Parathyroid adenoma (tissue), 2 donors: ENCODE results near the gene PLPP6.

Experiments used
- H2AFZ ChIP-seq: fragments of 300-600 bp; sonication (generic); one replicate; pipeline ENCODE4 v1.7.0; 2017; ENCODE audit warnings: antibody characterized with exemption, mild to moderate bottlenecking
- H3K27ac ChIP-seq: fragments of 300-600 bp; sonication (generic); one replicate; pipeline ENCODE4 v1.7.0; 2017
- H3K27me3 ChIP-seq: fragments of 300-600 bp; sonication (generic); one replicate; pipeline ENCODE4 v1.7.0; 2017; ENCODE audit warnings: low read length; ENCODE audit not compliant: control insufficient read depth, insufficient read depth
- H3K36me3 ChIP-seq: fragments of 300-600 bp; sonication (generic); one replicate; pipeline ENCODE4 v1.7.0; 2017; ENCODE audit warnings: low read length; ENCODE audit not compliant: control insufficient read depth, insufficient read depth
- H3K4me1 ChIP-seq: fragments of 300-600 bp; sonication (generic); one replicate; pipeline ENCODE4 v1.7.0; 2017; ENCODE audit warnings: control low read depth
- H3K4me2 ChIP-seq: fragments of 300-600 bp; sonication (generic); one replicate; pipeline ENCODE4 v1.7.0; 2017; ENCODE audit warnings: low read length
- H3K4me3 ChIP-seq: fragments of 300-600 bp; sonication (generic); one replicate; pipeline ENCODE4 v1.7.0; 2017; ENCODE audit warnings: low read depth, low read length
- H3K79me2 ChIP-seq: fragments of 300-600 bp; sonication (generic); one replicate; pipeline ENCODE4 v1.7.0; 2017; ENCODE audit warnings: control low read depth
- H3K9ac ChIP-seq: fragments of 300-600 bp; sonication (generic); one replicate; pipeline ENCODE4 v1.7.0; 2017; ENCODE audit warnings: mild to moderate bottlenecking
- H3K9me3 ChIP-seq: fragments of 300-600 bp; sonication (generic); one replicate; pipeline ENCODE4 v1.7.0; 2017; ENCODE audit warnings: low read length; ENCODE audit not compliant: control insufficient read depth
- CTCF ChIP-seq: fragments of 300-600 bp; sonication (generic); IDR thresholded peaks from one replicate; pipeline ENCODE4 v1.7.0; 2017; ENCODE audit warnings: antibody characterized with exemption, mild to moderate bottlenecking
- donor health status: primary hyperparathyroidism.

The PLPP6 gene

GRCh38 chr9:4661165-4661564 is 929 bp upstream of the PLPP6 start:
- Histone ChIP-seq H3K79me2 (no peaks in the 10 kb centered on the region), H3K36me3 (no peaks in the 10 kb centered on the region), H3K27me3 (no peaks in the 10 kb centered on the region), H2AFZ (no peak overlapping the region), H3K4me3 (no peak overlapping the region), H3K27ac (no peak overlapping the region), H3K4me1 (peaks cover 2% of the 10 kb centered on the region), H3K4me2 (no peak overlapping the region), H3K9me3 (no peaks in the 10 kb centered on the region), H3K9ac (no peak overlapping the region)
- TF ChIP-seq CTCF, result no peak

- Histone ChIP-seq H3K4me3 (peak overlapping the region; percentile 77), H2AFZ (peak overlapping the region; percentile 91), H3K9me3 (no peaks in the 10 kb centered on the region), H3K4me1 (peaks cover 2% of the 10 kb centered on the region), H3K27ac (peak overlapping the region; percentile 64), H3K9ac (no peak overlapping the region), H3K4me2 (peak overlapping the region; percentile 94), H3K27me3 (no peaks in the 10 kb centered on the region), H3K79me2 (no peaks in the 10 kb centered on the region), H3K36me3 (no peaks in the 10 kb centered on the region)
- no peak for TF ChIP-seq CTCF
These were observed 483 bp upstream of the PLPP6 start for GRCh38 chr9:4661611-4662010.

GRCh38 chr9:4662989-4663792 is 1.1 kb downstream of the PLPP6 start:
- Histone ChIP-seq H2AFZ (peak overlapping the region; percentile 91), H3K79me2 (no peaks in the 10 kb centered on the region), H3K27ac (peak overlapping the region; percentile 64), H3K4me3 (peak overlapping the region; percentile 77), H3K9ac (no peak overlapping the region), H3K4me1 (peaks cover 2% of the 10 kb centered on the region), H3K36me3 (no peaks in the 10 kb centered on the region), H3K9me3 (no peaks in the 10 kb centered on the region), H3K4me2 (peak overlapping the region; percentile 94), H3K27me3 (no peaks in the 10 kb centered on the region)
- TF ChIP-seq CTCF, result no peak

- Histone ChIP-seq H2AFZ (no peak overlapping the region), H3K9me3 (no peaks in the 10 kb centered on the region), H3K27me3 (no peaks in the 10 kb centered on the region), H3K4me2 (no peak overlapping the region), H3K79me2 (no peaks in the 10 kb centered on the region), H3K27ac (no peak overlapping the region), H3K9ac (no peak overlapping the region), H3K36me3 (no peaks in the 10 kb centered on the region), H3K4me3 (peak overlapping the region; percentile 17), H3K4me1 (peaks cover 2% of the 10 kb centered on the region)
- no peak for TF ChIP-seq CTCF
These were observed 1.9 kb downstream of the PLPP6 start for GRCh38 chr9:4663956-4664355.

- H3K9ac ChIP-seq, result no peak overlapping the region
- H3K79me2 ChIP-seq, result no peaks in the 10 kb centered on the region
- peaks cover 2% of the 10 kb centered on the region for H3K4me1 ChIP-seq
- TF ChIP-seq CTCF, result no peak
- peak overlapping the region; percentile 46 for H3K27ac ChIP-seq
- no peak overlapping the region for H3K4me3 ChIP-seq
- H2AFZ ChIP-seq, result no peak overlapping the region
- no peaks in the 10 kb centered on the region for H3K36me3 ChIP-seq
- no peaks in the 10 kb centered on the region for H3K27me3 ChIP-seq
- H3K4me2 ChIP-seq, result peak overlapping the region; percentile 8
- no peaks in the 10 kb centered on the region for H3K9me3 ChIP-seq
These were observed 3.3 kb downstream of the PLPP6 start for GRCh38 chr9:4665357-4665756.
